ENCODE data around the gene QSOX2. TPM values are rescaled to one million over a fixed set of nuclear protein-coding genes. Genes with fewer than 3 reads are reported as not detected.

Gene QSOX2
- total RNA-seq, 1 experiment from 2014 or later, result 9.9 TPM

DNA sequence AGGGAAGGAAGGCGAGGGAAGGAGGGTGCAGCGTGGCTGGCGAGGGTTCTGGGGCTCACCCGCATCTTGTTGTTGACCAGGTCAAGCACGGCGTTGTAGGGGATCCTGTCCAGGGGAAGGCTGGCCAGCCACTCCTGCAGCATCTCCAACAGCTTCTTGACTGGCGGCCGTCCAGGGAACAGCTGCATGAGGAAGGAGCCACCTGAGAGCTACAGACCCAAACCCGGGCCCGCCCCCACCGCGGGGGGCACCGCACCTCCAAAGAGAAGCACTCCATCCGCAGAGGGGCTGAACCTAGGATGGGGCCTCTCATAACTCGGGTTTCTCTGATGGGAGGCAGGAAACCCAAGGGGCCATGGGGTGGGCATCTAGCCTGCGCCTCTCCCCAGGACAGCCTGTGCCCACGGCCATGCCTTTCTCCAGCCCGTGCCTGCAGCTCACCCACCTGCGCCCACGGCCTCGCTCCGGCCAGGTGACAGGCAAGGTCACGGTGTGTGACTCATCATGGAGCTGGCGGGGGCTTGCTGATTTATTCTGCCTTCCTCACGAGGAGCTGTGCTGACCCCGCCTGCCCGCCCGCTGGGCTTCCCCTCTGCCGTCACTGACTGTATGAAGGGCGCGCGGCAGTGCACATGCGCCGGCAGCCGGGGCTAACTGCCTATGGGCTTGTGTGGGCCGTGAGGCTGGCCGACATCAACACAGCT is 28.9 kb downstream of the QSOX2 start:
- no peaks in the 10 kb centered on the region for H3K9me3 ChIP-seq (ENCODE audit: low read length)
- no peak overlapping the region for H3K27ac ChIP-seq (ENCODE audit: low read length)
- peaks cover 23% of the 10 kb centered on the region for H3K36me3 ChIP-seq (ENCODE audit: low read depth, low read length)
- no peaks in the 10 kb centered on the region for H3K9me2 ChIP-seq (replicated peaks; ENCODE audit: low read length)
- ATAC-seq (no peak), DNase-seq (no peak)
- H3K79me2 ChIP-seq (ENCODE audit: low read length), result no peaks in the 10 kb centered on the region
- no peak overlapping the region for H3K4me2 ChIP-seq (ENCODE audit: low read length)
- ChIA-PET POLR2A (ENCODE audit: unreplicated experiment) (no interaction called here), CTCF (no interaction called here)
- no peaks in the 10 kb centered on the region for H3K27me3 ChIP-seq (ENCODE audit: low read length)
- no TSS peak for BruUV-seq (replicated peaks)
- no peaks in the 10 kb centered on the region for H3F3A ChIP-seq (ENCODE audit: low read length, unreplicated experiment)
- TF ChIP-seq CTCF (conservative IDR thresholded peaks at IDR 0.05; ENCODE audit: low read depth, low read length) (no peak), EZH2 (IDR thresholded peaks at IDR 0.05; ENCODE audit: low read length, unreplicated experiment) (no peak), EZH2phosphoT487 (IDR thresholded peaks at IDR 0.05; ENCODE audit: borderline replicate concordance, low read length) (no peak)
- peaks cover 11% of the 10 kb centered on the region; the same call in 1 of the 2 replicates for H4K20me1 ChIP-seq (ENCODE audit: low read length)
- peaks cover 24% of the 10 kb centered on the region for H3K4me1 ChIP-seq (ENCODE audit: insufficient read depth, low read length)
- intact Hi-C loops (cut with micrococcal nuclease), result no loop called here
- no peak overlapping the region for H3K4me3 ChIP-seq (ENCODE audit: low read length)
- no peak overlapping the region for H3K9ac ChIP-seq (ENCODE audit: low read length)
- H2AFZ ChIP-seq (ENCODE audit: low read length), result no peak overlapping the region

- no peak overlapping the region for H3K4me3 ChIP-seq (ENCODE audit: low read length)
- no peaks in the 10 kb centered on the region for H3K27me3 ChIP-seq (ENCODE audit: low read length)
- no peaks in the 10 kb centered on the region for H3K9me3 ChIP-seq (ENCODE audit: low read length)
- H3K36me3 ChIP-seq (ENCODE audit: low read depth, low read length), result peaks cover 23% of the 10 kb centered on the region
- H4K20me1 ChIP-seq (ENCODE audit: low read length), result peaks cover 3% of the 10 kb centered on the region; the same call in 1 of the 2 replicates
- BruUV-seq (replicated peaks), result no TSS peak
- H3K27ac ChIP-seq (ENCODE audit: low read length), result no peak overlapping the region
- CTCF ChIA-PET, result no interaction called here
- H3K9me2 ChIP-seq (replicated peaks; ENCODE audit: low read length), result no peaks in the 10 kb centered on the region
- peaks cover under 1% of the 10 kb centered on the region for H3K4me1 ChIP-seq (ENCODE audit: insufficient read depth, low read length)
- ATAC-seq (no peak), DNase-seq (no peak)
- no peak overlapping the region for H3K4me2 ChIP-seq (ENCODE audit: low read length)
- POLR2A ChIA-PET (ENCODE audit: unreplicated experiment), result no interaction called here
- no peak overlapping the region for H2AFZ ChIP-seq (ENCODE audit: low read length)
- TF ChIP-seq EZH2 (IDR thresholded peaks at IDR 0.05; ENCODE audit: low read length, unreplicated experiment), result no peak
- TF ChIP-seq CTCF (conservative IDR thresholded peaks at IDR 0.05; ENCODE audit: low read depth, low read length), result no peak
- TF ChIP-seq EZH2phosphoT487 (IDR thresholded peaks at IDR 0.05; ENCODE audit: borderline replicate concordance, low read length), result no peak
- H3K79me2 ChIP-seq (ENCODE audit: low read length), result no peaks in the 10 kb centered on the region
- intact Hi-C loops (cut with micrococcal nuclease), result no loop called here
- no peaks in the 10 kb centered on the region for H3F3A ChIP-seq (ENCODE audit: low read length, unreplicated experiment)
- H3K9ac ChIP-seq (ENCODE audit: low read length), result no peak overlapping the region
Measured at GRCh38 chr9:136213733-136214132, 31.9 kb downstream of the QSOX2 start.

- H3K27ac ChIP-seq (ENCODE audit: low read length), result no peak overlapping the region
- no peak overlapping the region for H3K9ac ChIP-seq (ENCODE audit: low read length)
- DNase-seq (no peak), ATAC-seq (no peak)
- H3K36me3 ChIP-seq (ENCODE audit: low read depth, low read length), result peaks cover 23% of the 10 kb centered on the region
- TF ChIP-seq CTCF (conservative IDR thresholded peaks at IDR 0.05; ENCODE audit: low read depth, low read length), result no peak
- no peak for TF ChIP-seq EZH2phosphoT487 (IDR thresholded peaks at IDR 0.05; ENCODE audit: borderline replicate concordance, low read length)
- no peak for TF ChIP-seq EZH2 (IDR thresholded peaks at IDR 0.05; ENCODE audit: low read length, unreplicated experiment)
- intact Hi-C loops (cut with micrococcal nuclease), result no loop called here
- no peaks in the 10 kb centered on the region for H3F3A ChIP-seq (ENCODE audit: low read length, unreplicated experiment)
- no TSS peak for BruUV-seq (replicated peaks)
- H2AFZ ChIP-seq (ENCODE audit: low read length), result no peak overlapping the region
- no peaks in the 10 kb centered on the region for H3K79me2 ChIP-seq (ENCODE audit: low read length)
- no peak overlapping the region for H3K4me3 ChIP-seq (ENCODE audit: low read length)
- ChIA-PET CTCF (no interaction called here), POLR2A (ENCODE audit: unreplicated experiment) (no interaction called here)
- H3K9me2 ChIP-seq (replicated peaks; ENCODE audit: low read length), result no peaks in the 10 kb centered on the region
- no peaks in the 10 kb centered on the region for H3K9me3 ChIP-seq (ENCODE audit: low read length)
- no peak overlapping the region for H3K4me2 ChIP-seq (ENCODE audit: low read length)
- no peaks in the 10 kb centered on the region for H4K20me1 ChIP-seq (ENCODE audit: low read length)
- H3K4me1 ChIP-seq (ENCODE audit: insufficient read depth, low read length), result no peaks in the 10 kb centered on the region
- H3K27me3 ChIP-seq (ENCODE audit: low read length), result no peaks in the 10 kb centered on the region
Measured at GRCh38 chr9:136212345-136212950, 33.2 kb downstream of the QSOX2 start.

All from PC-3 (cell line).